Right lobe of liver (tissue), 6 donors: Measurements from ENCODE around the gene IGIP. TPM values are rescaled to one million over a fixed set of nuclear protein-coding genes. Genes with fewer than 3 reads are reported as not detected.
A peak's percentile ranks its signal among the peaks of the same experiment; 100 is the strongest.

Experiments used
- ATAC-seq, 4 donors: fragments of 200-7000 bp; cut with Tn5 transposase; one replicate each; pipeline ENCODE4 v1.9.1; 2020; ENCODE audit warnings: mild to moderate bottlenecking in 4 of 4, moderate library complexity in 4 of 4
- DNase-seq, 3 donors: peaks; one replicate each; pipeline ENCODE4 v3.0.0-alpha.2; 2020
- H3K27ac ChIP-seq, 3 donors: fragments of 200-600 bp; one replicate each; pipeline ENCODE4 v1.8.0; 2022
- H3K27me3 ChIP-seq, 2 donors: fragments of 200-600 bp; one replicate each; pipeline ENCODE4 v1.8.0; 2022
- H3K36me3 ChIP-seq, 4 donors: fragments of 200-600 bp; sonication (generic) in 1 of 4; one replicate each; pipeline versions ENCODE4 v1.5.1 to v1.8.0; 2017 to 2022; ENCODE audit warnings: control low read depth in 1 of 4
- H3K4me1 ChIP-seq, 4 donors: fragments of 200-600 bp; sonication (generic) in 1 of 4; one replicate each; pipeline versions ENCODE4 v1.5.1 to v1.8.0; 2017 to 2022; ENCODE audit warnings: control low read depth in 1 of 4
- H3K4me3 ChIP-seq, 3 donors: fragments of 200-600 bp; one replicate each; pipeline ENCODE4 v1.8.0; 2022
- H3K9me3 ChIP-seq, 4 donors: fragments of 200-600 bp; sonication (generic) in 1 of 4; one replicate each; pipeline versions ENCODE4 v1.5.1 to v1.8.0; 2017 to 2022; ENCODE audit warnings: control low read depth in 1 of 4
- CTCF ChIP-seq, 4 donors: fragments of 200-600 bp in 3 of 4; fragments of 450-650 bp in 1 of 4; IDR thresholded peaks; one replicate each; pipeline versions ENCODE4 v1.5.1 to v1.8.0; 2016 to 2022; ENCODE audit warnings: antibody characterized with exemption in 4 of 4, mild to moderate bottlenecking in 2 of 4
- POLR2A ChIP-seq: fragments of 450-650 bp; IDR thresholded peaks from one replicate; pipeline ENCODE4 v1.6.1; 2017; ENCODE audit warnings: antibody characterized with exemption, mild to moderate bottlenecking
- WGBS: methylation state at CpG from one replicate; pipeline ENCODE4 v1.1.6; 2018; ENCODE audit warnings: low coverage, low lambda C conversion rate; ENCODE audit not compliant: insufficient coverage; ENCODE audit errors: missing lambda C conversion rate; 5-methylcytosine and 5-hydroxymethylcytosine counted together
- intact Hi-C, 2 donors: fragments of 100-400 bp; cut with DNase I; formaldehyde crosslinking; loops; one replicate each; pipeline versions ENCODE4 v1.11.2 to v1.14.1; 2022
- total RNA-seq, 6 experiments: library from RNA; depleted of rRNA in 2 of 6; stranded (reverse); fragments of >200 nt in 2 of 6; fragmentation: NEBNext Ultra II Directional in 3 of 6; extraction: Animal tissue kit (Norgen Biotek cat#: 25700) in 3 of 6; gene quantifications; one replicate each; pipeline versions ENCODE4 v1.1.0 to v1.2.4, GENCODE V29; 2016 to 2023
- donor health status: DM: no; HTN: yes; CAD: no.
- donor health status: DM: no; HTN: no; CAD: no.
- donor health status: DM: no; HTN: no; CAD: no.
- donor health status: DM: no; HTN: yes; CAD: no.
- donor health status: DM: no; HTN: yes; CAD: no.

IGIP gene
- total RNA-seq, 6 experiments from 2014 or later: 4.4 to 7.1 (median 6.5) TPM

- Histone ChIP-seq H3K27me3 (no peaks in the 10 kb centered on the region), H3K27ac (peak overlapping the region in 2 of 3 donors; percentile 56 to 81), H3K36me3 (no peaks in the 10 kb centered on the region), H3K4me1 (peaks cover 0 to 38% (median 11%) of the 10 kb centered on the region in 4 donors), H3K4me3 (peak overlapping the region; percentile 63 to 72 (median 71)), H3K9me3 (no peaks in the 10 kb centered on the region)
- 31% methylated on average over 9 of the region's 13 CpGs for WGBS
- ATAC-seq (no peak), DNase-seq (no peak)
- intact Hi-C loops: no loop called here
- no peak for TF ChIP-seq POLR2A
- no peak for TF ChIP-seq CTCF (IDR thresholded peaks at IDR 0.05)
These were observed 13.0 kb upstream of the IGIP start for GRCh38 chr5:140112685-140113179.

- TF ChIP-seq CTCF (IDR thresholded peaks at IDR 0.05): no peak
- no peak for TF ChIP-seq POLR2A
- Histone ChIP-seq H3K36me3 (no peaks in the 10 kb centered on the region), H3K9me3 (no peaks in the 10 kb centered on the region), H3K4me3 (peak overlapping the region; percentile 63 to 72 (median 71)), H3K27me3 (no peaks in the 10 kb centered on the region), H3K27ac (peak overlapping the region; percentile 56 to 81 (median 81)), H3K4me1 (peaks cover 0 to 43% (median 12%) of the 10 kb centered on the region in 4 donors)
- DNase-seq (peak; percentile 40 to 56 (median 51)), ATAC-seq (peak; percentile 5 to 14 (median 8))
- intact Hi-C loops: no loop called here
- 0% methylated on average over 7 of the region's 28 CpGs for WGBS
These were observed 12.5 kb upstream of the IGIP start for GRCh38 chr5:140113180-140113698.

GRCh38 chr5:140113699-140114263 is 12.0 kb upstream of the IGIP start, which contains the start of gene PURA:
Gene PURA, plus strand, starts transcription at chr5:140114109. Its CDS starts 73 bp downstream, at chr5:140114182.
- H3K27me3 ChIP-seq: no peaks in the 10 kb centered on the region
- TF ChIP-seq CTCF (IDR thresholded peaks at IDR 0.05): peak in 3 of 4 donors; percentile 20 to 36 (median 27)
- TF ChIP-seq POLR2A: peak; percentile 72
- DNase-seq: peak; percentile 95 to 97 (median 97)
- H3K4me3 ChIP-seq: peak within 1 kb of the TSS; percentile 63 to 72 (median 71)
- ATAC-seq: peak; percentile 88 to 90 (median 89)
- H3K36me3 ChIP-seq: no peaks in the 10 kb centered on the region
- H3K4me1 ChIP-seq: peaks cover 0 to 46% (median 12%) of the 10 kb centered on the region in 4 donors
- peak within 1 kb of the TSS; percentile 56 to 81 (median 81) for H3K27ac ChIP-seq
- intact Hi-C loops: no loop called here
- WGBS: 0% methylated on average over 6 of the region's 60 CpGs
- H3K9me3 ChIP-seq: no peaks in the 10 kb centered on the region

- Histone ChIP-seq H3K36me3 (no peaks in the 10 kb centered on the region), H3K4me3 (peak overlapping the region; percentile 63 to 72 (median 71)), H3K27ac (peak overlapping the region; percentile 56 to 81 (median 81)), H3K27me3 (no peaks in the 10 kb centered on the region), H3K9me3 (no peaks in the 10 kb centered on the region), H3K4me1 (peaks cover 0 to 43% (median 12%) of the 10 kb centered on the region in 4 donors)
- intact Hi-C loops: no loop called here
- ATAC-seq (peak; percentile 67 to 78 (median 72)), DNase-seq (peak; percentile 71 to 84 (median 75))
- TF ChIP-seq CTCF (IDR thresholded peaks at IDR 0.05): no peak
- no peak for TF ChIP-seq POLR2A
- WGBS: 16% methylated on average over 4 of the region's 65 CpGs
These were observed 11.2 kb upstream of the IGIP start for GRCh38 chr5:140114341-140115185.
